A549 (cell line): ENCODE measurements around the gene SLC5A4. TPM values are rescaled to one million over a fixed set of nuclear protein-coding genes. Genes with fewer than 3 reads are reported as not detected.

ENCODE experiments used
- ATAC-seq, 2 experiments: fragments of 200-7000 bp in 1 of 2; fragments of >200 bp in 1 of 2; cut with Nextera tagmentation in 1 of 2; cut with Tn5 transposase in 1 of 2; 3 replicates each; pipeline versions ENCODE4 v1.8.0 to v1.9.1; 2018 to 2020; ENCODE audit warnings: mild to moderate bottlenecking in 1 of 2, moderate library complexity in 1 of 2
- CTCF ChIA-PET: fragments of 300-600 bp; sonication (Branson Sonifier 250); formaldehyde crosslinking; extraction: SDS; loops from one replicate; lab custom pipeline; 2021; ENCODE audit warnings: antibody characterized with exemption, inconsistent platforms; lab: Yijun Ruan, JAX
- POLR2A ChIA-PET: fragments of 350-600 bp; formaldehyde crosslinking; extraction: SDS; loops from one replicate; lab custom pipeline; 2021; ENCODE audit warnings: antibody characterized with exemption, inconsistent platforms; lab: Yijun Ruan, JAX
- DNase-seq, 2 experiments: peaks; one replicate each; pipeline versions ENCODE4 v3.0.0 to v3.0.0-alpha.2; 2011 to 2016; ENCODE audit warnings: low read depth in 1 of 2, low spot score in 1 of 2
- FAIRE-seq: peaks from 2 replicates; lab custom pipeline; 2011; peaks lifted over from hg19 to GRCh38; lab: Jason Lieb, UNC
- H3K27ac ChIP-seq, 2 experiments: fragments of >200 bp; sonication (Bioruptor Twin); formaldehyde crosslinking; 3 replicates each; pipeline ENCODE4 v1.5.1; 2016 to 2017
- H3K4me1 ChIP-seq: fragments of >200 bp; sonication (Bioruptor Twin); formaldehyde crosslinking; 3 replicates; pipeline ENCODE4 v1.6.1; 2016
- H3K4me2 ChIP-seq: fragments of >200 bp; sonication (Bioruptor Twin); formaldehyde crosslinking; 3 replicates; pipeline ENCODE4 v1.6.1; 2016
- H3K4me3 ChIP-seq: fragments of >200 bp; sonication (Bioruptor Twin); formaldehyde crosslinking; 3 replicates; pipeline ENCODE4 v1.5.1; 2016
- H3K9me3 ChIP-seq: fragments of >200 bp; sonication (Bioruptor Twin); formaldehyde crosslinking; 3 replicates; pipeline ENCODE4 v1.6.1; 2016
- BHLHE40 ChIP-seq: IDR thresholded peaks from 2 replicates; pipeline ENCODE4 v1.6.1; 2012; ENCODE audit warnings: low read depth, low read length, inconsistent platforms
- CHD2 ChIP-seq: fragments of 150-350 bp; IDR thresholded peaks from 2 replicates; pipeline ENCODE4 v1.6.1; 2014; ENCODE audit warnings: low read length; ENCODE audit not compliant: partially characterized antibody
- CHD4 ChIP-seq: fragments of 200-600 bp; sonication (generic); IDR thresholded peaks from 2 replicates; pipeline ENCODE4 v1.6.1; 2016; ENCODE audit warnings: antibody characterized with exemption, mild to moderate bottlenecking, borderline replicate concordance
- EHF ChIP-seq: fragments of 250-450 bp; sonication (Bioruptor Pico); IDR thresholded peaks from 2 replicates; pipeline ENCODE4 v1.5.0; 2020; ENCODE audit warnings: mild to moderate bottlenecking
- EP300 ChIP-seq, 2 experiments: fragments of >200 bp; sonication (Bioruptor Twin); formaldehyde crosslinking; IDR thresholded peaks; 2 replicates in 1 of 2; 3 replicates in 1 of 2; pipeline ENCODE4 v1.6.1; 2016 to 2017
- FOSB ChIP-seq: fragments of 250-450 bp; sonication (Bioruptor Pico); IDR thresholded peaks from 2 replicates; pipeline ENCODE4 v1.5.0; 2020; ENCODE audit warnings: mild to moderate bottlenecking, moderate library complexity
- FOSL2 ChIP-seq, 2 experiments: fragments of 450-650 bp in 1 of 2; fragments of >200 bp in 1 of 2; sonication (Bioruptor Twin) in 1 of 2; formaldehyde crosslinking; IDR thresholded peaks; 2 replicates each; pipeline versions ENCODE4 v1.5.0 to v1.6.1; 2016 to 2020; ENCODE audit warnings: mild to moderate bottlenecking in 1 of 2, moderate library complexity in 1 of 2
- FOXS1 ChIP-seq: fragments of 250-450 bp; sonication (Bioruptor Pico); IDR thresholded peaks from 2 replicates; pipeline ENCODE4 v1.5.0; 2020; ENCODE audit warnings: mild to moderate bottlenecking, moderate library complexity
- HOXB13 ChIP-seq: fragments of 250-450 bp; sonication (Bioruptor Pico); IDR thresholded peaks from 2 replicates; pipeline ENCODE4 v1.5.0; 2020; ENCODE audit warnings: low read depth, mild to moderate bottlenecking, moderate library complexity
- HOXB5 ChIP-seq: fragments of 250-450 bp; sonication (Bioruptor Pico); IDR thresholded peaks from 2 replicates; pipeline ENCODE4 v1.5.0; 2020; ENCODE audit warnings: mild to moderate bottlenecking, moderate library complexity
- JUN ChIP-seq, 2 experiments: fragments of >200 bp; sonication (Bioruptor Twin); formaldehyde crosslinking; IDR thresholded peaks; 2 replicates in 1 of 2; 3 replicates in 1 of 2; pipeline ENCODE4 v1.6.1; 2016 to 2017
- KDM1A ChIP-seq: fragments of 200-600 bp; sonication (generic); IDR thresholded peaks from 2 replicates; pipeline ENCODE4 v1.6.1; 2016; ENCODE audit warnings: low read depth, mild to moderate bottlenecking
- MAFK ChIP-seq: fragments of 450-650 bp; IDR thresholded peaks from 2 replicates; pipeline ENCODE4 v1.6.1; 2014; ENCODE audit not compliant: partially characterized antibody
- MAZ ChIP-seq: fragments of 150-350 bp; IDR thresholded peaks from 2 replicates; pipeline ENCODE4 v1.6.1; 2014; ENCODE audit warnings: antibody characterized with exemption, low read depth, low read length, borderline replicate concordance
- MYC ChIP-seq: IDR thresholded peaks from 2 replicates; pipeline ENCODE4 v1.6.1; 2012; ENCODE audit warnings: mild to moderate bottlenecking, inconsistent platforms, low read length, improper control_type of control experiment, borderline replicate concordance
- NFE2L2 ChIP-seq: fragments of 150-350 bp; conservative IDR thresholded peaks from 2 replicates; pipeline ENCODE4 v1.6.1; 2014; ENCODE audit warnings: low read length
- NPAS2 ChIP-seq: fragments of 250-450 bp; sonication (Bioruptor Pico); IDR thresholded peaks from 2 replicates; pipeline ENCODE4 v1.8.0; 2022; ENCODE audit warnings: mild to moderate bottlenecking, moderate library complexity, borderline replicate concordance
- POLR2A ChIP-seq: IDR thresholded peaks from 2 replicates; pipeline ENCODE4 v1.6.1; 2012; ENCODE audit warnings: mild to moderate bottlenecking, low read length
- POLR2AphosphoS2 ChIP-seq: conservative IDR thresholded peaks from 2 replicates; pipeline ENCODE4 v1.6.1; 2012; ENCODE audit warnings: low read length, improper control_type of control experiment, inconsistent platforms
- RAD21 ChIP-seq, 2 experiments: fragments of >200 bp in 1 of 2; sonication (Bioruptor Twin) in 1 of 2; formaldehyde crosslinking in 1 of 2; IDR thresholded peaks in 1 of 2; conservative IDR thresholded peaks in 1 of 2; 2 replicates in 1 of 2; 3 replicates in 1 of 2; pipeline ENCODE4 v1.6.1; 2012 to 2018; ENCODE audit warnings: inconsistent platforms in 1 of 2
- RARB ChIP-seq: fragments of 250-450 bp; sonication (Bioruptor Pico); IDR thresholded peaks from 2 replicates; pipeline ENCODE4 v1.8.0; 2021; ENCODE audit warnings: mild to moderate bottlenecking, moderate library complexity
- RFX5 ChIP-seq: fragments of 450-650 bp; IDR thresholded peaks from 2 replicates; pipeline ENCODE4 v1.7.1; 2014; ENCODE audit warnings: antibody characterized with exemption, mild to moderate bottlenecking, moderate library complexity
- RNF2 ChIP-seq: fragments of 200-600 bp; sonication (generic); IDR thresholded peaks from 2 replicates; pipeline ENCODE4 v1.6.1; 2016; ENCODE audit warnings: low read depth, mild to moderate bottlenecking, antibody characterized with exemption, moderate library complexity, borderline replicate concordance
- SMC3 ChIP-seq: fragments of >200 bp; sonication (Bioruptor Twin); formaldehyde crosslinking; IDR thresholded peaks from 3 replicates; pipeline ENCODE4 v1.6.1; 2018; ENCODE audit warnings: inconsistent platforms
- TFCP2L1 ChIP-seq: fragments of 250-450 bp; sonication (Bioruptor Pico); IDR thresholded peaks from 2 replicates; pipeline ENCODE4 v1.5.0; 2021; ENCODE audit warnings: mild to moderate bottlenecking
- TP53 ChIP-seq: fragments of 250-450 bp; sonication (Bioruptor Pico); IDR thresholded peaks from 2 replicates; pipeline ENCODE4 v1.5.0; 2021; ENCODE audit warnings: mild to moderate bottlenecking, moderate library complexity
- ZC3H11A ChIP-seq: fragments of 450-650 bp; IDR thresholded peaks from 2 replicates; pipeline ENCODE4 v1.6.1; 2014; ENCODE audit warnings: antibody characterized with exemption, mild to moderate bottlenecking
- ZNF302 ChIP-seq: fragments of 250-450 bp; sonication (Bioruptor Pico); IDR thresholded peaks from 2 replicates; pipeline ENCODE4 v1.9.0; 2021; ENCODE audit warnings: inconsistent platforms, mild to moderate bottlenecking, moderate library complexity
- ZSCAN20 ChIP-seq: fragments of 250-450 bp; sonication (Bioruptor Pico); IDR thresholded peaks from 2 replicates; pipeline ENCODE4 v1.8.0; 2022; ENCODE audit warnings: mild to moderate bottlenecking, moderate library complexity
- WGBS: methylation state at CpG from one replicate; pipeline ENCODE4 v1.1.6; 2017; ENCODE audit errors: missing lambda C conversion rate; 5-methylcytosine and 5-hydroxymethylcytosine counted together
- polyA plus RNA-seq, 4 experiments: library from polyadenylated mRNA; depleted of rRNA in 3 of 4; stranded (reverse); fragments of >200 nt; fragmentation: RNase III in 1 of 4; extraction: RNeasy Plus Mini Kit Qiagen cat#74134 plus additional on column Dnase treatment in 1 of 4; gene quantifications; 2 replicates in 3 of 4; 3 replicates in 1 of 4; pipeline ENCODE4 v1.2.3, GENCODE V29; 2011 to 2017
- TF ChIP-seq, protein P1 (sequence below): fragments of 450-650 bp; IDR thresholded peaks from 2 replicates; pipeline ENCODE4 v1.6.1; 2014; ENCODE audit warnings: antibody characterized with exemption
- TF ChIP-seq, protein P2 (sequence below): IDR thresholded peaks from 2 replicates; pipeline ENCODE4 v1.6.1; 2012
- TF ChIP-seq, protein P3 (sequence below): fragments of >200 bp; sonication (Bioruptor Twin); formaldehyde crosslinking; IDR thresholded peaks from 2 replicates; pipeline ENCODE4 v1.6.1; 2016
- TF ChIP-seq, protein P4 (sequence below): fragments of >200 bp; sonication (Bioruptor Twin); formaldehyde crosslinking; IDR thresholded peaks from 3 replicates; pipeline ENCODE4 v1.5.1; 2016
- TF ChIP-seq, protein P5 (sequence below): fragments of >200 bp; sonication (Bioruptor Twin); formaldehyde crosslinking; IDR thresholded peaks from 3 replicates; pipeline ENCODE4 v1.6.1; 2016

SLC5A4 gene
- polyA plus RNA-seq, 2 of the 4 experiments (the other 2 are of a cell fraction), result not detected

DNA sequence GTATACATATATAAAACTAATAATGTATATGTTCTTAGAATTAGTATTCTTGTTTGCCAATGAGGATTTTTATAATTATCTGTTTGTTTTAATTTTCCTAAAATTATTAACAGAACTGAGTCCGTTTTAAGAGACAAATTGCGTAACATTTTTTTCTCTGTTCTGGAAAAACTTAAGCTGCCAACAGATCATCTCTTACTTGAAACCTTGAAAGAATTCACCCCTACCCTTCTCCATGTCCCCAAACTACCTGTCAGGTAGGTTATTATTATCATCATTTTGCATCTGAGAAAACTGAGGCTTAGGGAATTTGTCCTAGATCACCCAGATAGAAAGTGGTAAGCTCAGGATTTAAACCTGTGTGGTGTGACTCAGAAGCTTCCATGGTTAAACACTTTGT lies 14.7 kb downstream of the SLC5A4 start:
- POLR2A ChIA-PET, result no interaction called here
- H3K27ac ChIP-seq, result no peak overlapping the region

DNA sequence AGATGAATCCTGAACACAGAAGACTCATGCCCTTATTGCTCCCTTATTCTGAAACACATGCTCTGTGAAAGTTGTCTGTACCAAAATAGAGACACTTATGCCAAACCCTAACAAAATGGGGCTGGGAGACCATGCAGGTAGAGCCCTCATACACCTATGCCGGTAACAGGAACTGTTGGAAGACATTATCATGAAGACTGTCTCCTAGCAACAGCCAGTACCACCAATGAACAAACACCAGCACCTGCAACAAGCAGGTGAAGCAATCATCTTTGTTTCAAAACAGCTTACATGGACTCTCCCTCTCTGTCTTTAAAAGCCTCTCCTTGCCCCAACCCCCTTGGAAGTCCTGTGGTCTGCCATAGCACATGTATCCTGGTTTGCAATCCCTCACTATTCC lies 17.2 kb downstream of the SLC5A4 start:
- no peak for TF ChIP-seq NPAS2
- no peak for TF ChIP-seq CHD2
- no peak for TF ChIP-seq MAFK
- no peak for TF ChIP-seq ZC3H11A
- no peak for TF ChIP-seq FOSL2 (IDR thresholded peaks at IDR 0.05)
- no peak for TF ChIP-seq FOSL2 (CRISPR knock-in tag; IDR thresholded peaks at IDR 0.05)
- TF ChIP-seq BHLHE40, result no peak
- TF ChIP-seq, protein P1, sequence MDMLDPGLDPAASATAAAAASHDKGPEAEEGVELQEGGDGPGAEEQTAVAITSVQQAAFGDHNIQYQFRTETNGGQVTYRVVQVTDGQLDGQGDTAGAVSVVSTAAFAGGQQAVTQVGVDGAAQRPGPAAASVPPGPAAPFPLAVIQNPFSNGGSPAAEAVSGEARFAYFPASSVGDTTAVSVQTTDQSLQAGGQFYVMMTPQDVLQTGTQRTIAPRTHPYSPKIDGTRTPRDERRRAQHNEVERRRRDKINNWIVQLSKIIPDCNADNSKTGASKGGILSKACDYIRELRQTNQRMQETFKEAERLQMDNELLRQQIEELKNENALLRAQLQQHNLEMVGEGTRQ, result no peak
- TF ChIP-seq EP300 (IDR thresholded peaks at IDR 0.05), result no peak
- no peak for TF ChIP-seq RNF2
- TF ChIP-seq EHF (CRISPR knock-in tag), result no peak
- no peak for TF ChIP-seq MYC
- TF ChIP-seq, protein P2, sequence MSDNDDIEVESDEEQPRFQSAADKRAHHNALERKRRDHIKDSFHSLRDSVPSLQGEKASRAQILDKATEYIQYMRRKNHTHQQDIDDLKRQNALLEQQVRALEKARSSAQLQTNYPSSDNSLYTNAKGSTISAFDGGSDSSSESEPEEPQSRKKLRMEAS, result no peak
- H3K9me3 ChIP-seq, result no peaks in the 10 kb centered on the region
- WGBS, result 89% methylated on average over 1 of the region's 1 CpG
- no peak overlapping the region for H3K27ac ChIP-seq
- H3K4me3 ChIP-seq, result no peak overlapping the region
- ChIA-PET POLR2A (no interaction called here), CTCF (interaction anchor here (0.6 to 1.1 kb wide), 3 partner anchors 28 to 133 kb away, joined by 3 to 5 read pairs (median 3); no protein-coding TSS in a partner anchor)
- H3K4me2 ChIP-seq, result no peak overlapping the region
- DNase-seq (no peak), FAIRE-seq (no peak), ATAC-seq (no peak)
- H3K4me1 ChIP-seq, result no peaks in the 10 kb centered on the region

More for the DNA sequence above, 14.7 kb downstream of the SLC5A4 start:
- H3K4me2 ChIP-seq, result no peak overlapping the region
- H3K4me1 ChIP-seq, result peaks cover 10% of the 10 kb centered on the region
- no peaks in the 10 kb centered on the region for H3K9me3 ChIP-seq
- no peak for DNase-seq
- WGBS, result 60% methylated on average over 2 of the region's 2 CpGs
- no peak overlapping the region for H3K4me3 ChIP-seq
- no peak for FAIRE-seq
- ATAC-seq, result no peak
- CTCF ChIA-PET, result no interaction called here
- TF ChIP-seq CHD4, result no peak
- no peak for TF ChIP-seq FOSB
- TF ChIP-seq KDM1A, result no peak
- TF ChIP-seq ZSCAN20 (CRISPR knock-in tag), result no peak
- no peak for TF ChIP-seq MAZ
- TF ChIP-seq, protein P3, sequence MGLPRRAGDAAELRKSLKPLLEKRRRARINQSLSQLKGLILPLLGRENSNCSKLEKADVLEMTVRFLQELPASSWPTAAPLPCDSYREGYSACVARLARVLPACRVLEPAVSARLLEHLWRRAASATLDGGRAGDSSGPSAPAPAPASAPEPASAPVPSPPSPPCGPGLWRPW, result no peak
- no peak for TF ChIP-seq TFCP2L1 (CRISPR knock-in tag)
- TF ChIP-seq RFX5, result no peak
- TF ChIP-seq RARB (CRISPR knock-in tag), result no peak
- no peak for TF ChIP-seq JUN (IDR thresholded peaks at IDR 0.05)
- TF ChIP-seq MAFK, result no peak
- no peak for TF ChIP-seq POLR2AphosphoS2
- TF ChIP-seq FOSL2 (IDR thresholded peaks at IDR 0.05), result no peak
- no peak for TF ChIP-seq FOSL2 (CRISPR knock-in tag; IDR thresholded peaks at IDR 0.05)
- TF ChIP-seq HOXB13, result no peak
- TF ChIP-seq NFE2L2, result no peak
- no peak for TF ChIP-seq ZNF302 (CRISPR knock-in tag)

DNA sequence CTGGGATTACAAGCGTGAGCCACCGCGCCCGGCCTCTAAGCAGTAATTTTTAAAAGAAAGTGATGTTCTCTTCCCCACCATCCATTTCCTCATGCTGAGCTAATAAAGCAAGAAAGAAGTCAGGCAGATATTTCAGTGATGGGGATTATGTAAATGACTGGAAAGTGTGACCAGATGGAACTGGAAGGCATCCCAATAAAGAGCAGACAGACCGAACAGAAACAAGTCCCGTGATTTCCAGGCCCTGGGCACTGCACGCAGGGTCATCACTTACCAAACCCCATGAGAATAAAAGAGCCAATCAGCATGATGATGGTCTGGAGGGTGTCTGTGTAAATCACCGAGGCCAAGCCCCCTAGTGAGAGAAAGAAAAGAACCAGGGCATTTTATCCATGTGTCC lies 18.2 kb downstream of the SLC5A4 start:
- ATAC-seq, result no peak
- ChIA-PET POLR2A (no interaction called here), CTCF (interaction anchor here (1.1 kb wide), 1 partner anchor 29 kb away, joined by 3 read pairs; no protein-coding TSS in a partner anchor)
- H3K4me3 ChIP-seq, result no peak overlapping the region
- no peaks in the 10 kb centered on the region for H3K9me3 ChIP-seq
- no peaks in the 10 kb centered on the region for H3K4me1 ChIP-seq
- no peak for FAIRE-seq
- DNase-seq, result no peak
- whole genome bisulfite sequencing, result 85% methylated on average over 8 of the region's 8 CpGs
- no peak overlapping the region for H3K4me2 ChIP-seq
- H3K27ac ChIP-seq, result no peak overlapping the region
- TF ChIP-seq TP53 (CRISPR knock-in tag) (no peak), RAD21 (conservative IDR thresholded peaks at IDR 0.05 in 1 of 2, IDR thresholded peaks at IDR 0.05 in 1 of 2) (no peak), SMC3 (no peak), HOXB13 (no peak), RARB (CRISPR knock-in tag) (no peak), POLR2A (no peak), FOXS1 (CRISPR knock-in tag) (no peak), HOXB5 (CRISPR knock-in tag) (no peak), NPAS2 (no peak)
- TF ChIP-seq, protein P4, sequence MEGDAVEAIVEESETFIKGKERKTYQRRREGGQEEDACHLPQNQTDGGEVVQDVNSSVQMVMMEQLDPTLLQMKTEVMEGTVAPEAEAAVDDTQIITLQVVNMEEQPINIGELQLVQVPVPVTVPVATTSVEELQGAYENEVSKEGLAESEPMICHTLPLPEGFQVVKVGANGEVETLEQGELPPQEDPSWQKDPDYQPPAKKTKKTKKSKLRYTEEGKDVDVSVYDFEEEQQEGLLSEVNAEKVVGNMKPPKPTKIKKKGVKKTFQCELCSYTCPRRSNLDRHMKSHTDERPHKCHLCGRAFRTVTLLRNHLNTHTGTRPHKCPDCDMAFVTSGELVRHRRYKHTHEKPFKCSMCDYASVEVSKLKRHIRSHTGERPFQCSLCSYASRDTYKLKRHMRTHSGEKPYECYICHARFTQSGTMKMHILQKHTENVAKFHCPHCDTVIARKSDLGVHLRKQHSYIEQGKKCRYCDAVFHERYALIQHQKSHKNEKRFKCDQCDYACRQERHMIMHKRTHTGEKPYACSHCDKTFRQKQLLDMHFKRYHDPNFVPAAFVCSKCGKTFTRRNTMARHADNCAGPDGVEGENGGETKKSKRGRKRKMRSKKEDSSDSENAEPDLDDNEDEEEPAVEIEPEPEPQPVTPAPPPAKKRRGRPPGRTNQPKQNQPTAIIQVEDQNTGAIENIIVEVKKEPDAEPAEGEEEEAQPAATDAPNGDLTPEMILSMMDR, result no peak
- TF ChIP-seq, protein P5, sequence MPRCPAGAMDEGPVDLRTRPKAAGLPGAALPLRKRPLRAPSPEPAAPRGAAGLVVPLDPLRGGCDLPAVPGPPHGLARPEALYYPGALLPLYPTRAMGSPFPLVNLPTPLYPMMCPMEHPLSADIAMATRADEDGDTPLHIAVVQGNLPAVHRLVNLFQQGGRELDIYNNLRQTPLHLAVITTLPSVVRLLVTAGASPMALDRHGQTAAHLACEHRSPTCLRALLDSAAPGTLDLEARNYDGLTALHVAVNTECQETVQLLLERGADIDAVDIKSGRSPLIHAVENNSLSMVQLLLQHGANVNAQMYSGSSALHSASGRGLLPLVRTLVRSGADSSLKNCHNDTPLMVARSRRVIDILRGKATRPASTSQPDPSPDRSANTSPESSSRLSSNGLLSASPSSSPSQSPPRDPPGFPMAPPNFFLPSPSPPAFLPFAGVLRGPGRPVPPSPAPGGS, result no peak
